H1 (cell line): ENCODE measurements around the gene CDC42EP5. TPM values are rescaled to one million over a fixed set of nuclear protein-coding genes. Genes with fewer than 3 reads are reported as not detected.

Experiments used
- CTCF ChIA-PET: fragments of 300-600 bp; sonication (Branson Sonifier 250); formaldehyde crosslinking; loops from one replicate; lab custom pipeline; 2021; ENCODE audit not compliant: partially characterized antibody; lab: Charles Lee
- POLR2A ChIA-PET: fragments of 300-600 bp; sonication (Branson Sonifier 250); formaldehyde crosslinking; loops from one replicate; lab custom pipeline; 2021; ENCODE audit warnings: inconsistent platforms; ENCODE audit not compliant: partially characterized antibody; lab: Charles Lee
- DNase-seq, 2 experiments: peaks; one replicate each; pipeline versions ENCODE4 v3.0.0 to v3.0.0-alpha.2; 2010 to 2022; ENCODE audit warnings: low spot score in 2 of 2, low read depth in 1 of 2, mixed read lengths in 1 of 2
- FAIRE-seq: peaks from 2 replicates; lab custom pipeline; 2011; peaks lifted over from hg19 to GRCh38; lab: Jason Lieb, UNC
- H2AFZ ChIP-seq: 2 replicates; pipeline ENCODE4 v1.8.1; 2012; ENCODE audit warnings: low read length, inconsistent platforms
- H2AK5ac ChIP-seq: 2 replicates; pipeline ENCODE4 v1.6.1; 2013; ENCODE audit warnings: low read depth, low read length
- H2BK120ac ChIP-seq: replicated peaks from 2 replicates; pipeline ENCODE3; 2013; ENCODE audit warnings: low read depth, low read length, inconsistent platforms
- H2BK12ac ChIP-seq: 2 replicates; pipeline ENCODE4 v1.6.1; 2013; ENCODE audit warnings: low read depth, low read length
- H2BK15ac ChIP-seq: 2 replicates; pipeline ENCODE4 v1.6.1; 2013; ENCODE audit warnings: low read length
- H2BK20ac ChIP-seq: 2 replicates; pipeline ENCODE4 v1.6.1; 2013; ENCODE audit warnings: low read length
- H2BK5ac ChIP-seq: 2 replicates; pipeline ENCODE4 v1.6.1; 2013; ENCODE audit warnings: low read depth, low read length
- H3K14ac ChIP-seq: 2 replicates; pipeline ENCODE4 v1.6.1; 2013; ENCODE audit warnings: inconsistent platforms; ENCODE audit not compliant: insufficient read length
- H3K18ac ChIP-seq: 2 replicates; pipeline ENCODE4 v1.6.1; 2013; ENCODE audit warnings: low read length; ENCODE audit errors: extremely low read depth
- H3K23ac ChIP-seq: 2 replicates; pipeline ENCODE4 v1.6.1; 2013; ENCODE audit warnings: inconsistent platforms; ENCODE audit not compliant: insufficient read length
- H3K23me2 ChIP-seq: 2 replicates; pipeline ENCODE4 v1.6.1; 2013; ENCODE audit warnings: low read depth, low read length
- H3K27ac ChIP-seq: 2 replicates; pipeline ENCODE4 v1.6.1; 2011; ENCODE audit warnings: low read depth, low read length, inconsistent platforms
- H3K27me3 ChIP-seq, 4 experiments: replicated peaks in 1 of 4; 1 replicate in 1 of 4; 2 replicates in 3 of 4; pipeline versions ENCODE4 v1.6.1 to v1.8.1; 2011 to 2013; ENCODE audit warnings: low read length in 3 of 4, mild to moderate bottlenecking in 3 of 4, inconsistent platforms in 2 of 4, mixed read lengths in 2 of 4, moderate library complexity in 1 of 4; ENCODE audit not compliant: control insufficient read depth in 3 of 4, insufficient read depth in 3 of 4; ENCODE audit errors: extremely low read depth in 1 of 4
- H3K36me3 ChIP-seq, 4 experiments: 2 replicates each; pipeline versions ENCODE4 v1.6.1 to v1.8.1; 2011 to 2013; ENCODE audit warnings: mild to moderate bottlenecking in 4 of 4, low read length in 3 of 4, moderate library complexity in 2 of 4, control low read depth in 1 of 4, inconsistent platforms in 1 of 4; ENCODE audit not compliant: insufficient read depth in 4 of 4, control insufficient read depth in 2 of 4
- H3K4ac ChIP-seq: replicated peaks from 2 replicates; pipeline ENCODE3; 2013; ENCODE audit warnings: low read length, low read depth, mixed read lengths, inconsistent platforms; ENCODE audit not compliant: insufficient read length
- H3K4me1 ChIP-seq, 4 experiments: replicated peaks in 1 of 4; 1 replicate in 1 of 4; 2 replicates in 3 of 4; pipeline versions ENCODE4 v1.6.1 to v1.8.1; 2011 to 2013; ENCODE audit warnings: low read length in 3 of 4, inconsistent platforms in 2 of 4, mixed read lengths in 1 of 4; ENCODE audit not compliant: insufficient read depth in 4 of 4, control insufficient read depth in 3 of 4
- H3K4me2 ChIP-seq, 2 experiments: 2 replicates each; pipeline versions ENCODE4 v1.6.1 to v1.8.1; 2011 to 2013; ENCODE audit warnings: low read depth in 2 of 2, low read length in 2 of 2, control low read depth in 1 of 2, inconsistent platforms in 1 of 2, mild to moderate bottlenecking in 1 of 2; ENCODE audit not compliant: insufficient read depth in 1 of 2
- H3K4me3 ChIP-seq, 4 experiments: fragments of 200-600, 300-600 bp in 1 of 4; sonication (generic), shearing (Covaris generic), sonication (Bioruptor Twin) in 1 of 4; 2 replicates each; pipeline versions ENCODE4 v1.5.1 to v1.8.1; 2011 to 2016; ENCODE audit warnings: low read length in 4 of 4, low read depth in 3 of 4, control low read depth in 2 of 4, inconsistent platforms in 2 of 4, mild to moderate bottlenecking in 2 of 4, mixed read lengths in 1 of 4, moderate library complexity in 1 of 4; ENCODE audit not compliant: insufficient read depth in 2 of 4; ENCODE audit errors: extremely low read depth in 1 of 4
- H3K56ac ChIP-seq: replicated peaks from 2 replicates; pipeline ENCODE3; 2013; ENCODE audit warnings: low read depth, mild to moderate bottlenecking, mixed read lengths, low read length, inconsistent platforms; ENCODE audit not compliant: insufficient read length
- H3K79me1 ChIP-seq: 2 replicates; pipeline ENCODE4 v1.6.1; 2013; ENCODE audit warnings: low read depth, low read length, control low read depth
- H3K79me2 ChIP-seq, 2 experiments: 2 replicates each; pipeline versions ENCODE4 v1.6.1 to v1.8.1; 2012 to 2013; ENCODE audit warnings: low read length in 2 of 2, mild to moderate bottlenecking in 2 of 2, inconsistent platforms in 1 of 2; ENCODE audit not compliant: insufficient read depth in 2 of 2, control insufficient read depth in 1 of 2
- H3K9ac ChIP-seq, 4 experiments: replicated peaks in 1 of 4; 1 replicate in 1 of 4; 2 replicates in 3 of 4; pipeline versions ENCODE4 v1.6.1 to v1.8.1; 2011 to 2013; ENCODE audit warnings: low read depth in 3 of 4, low read length in 3 of 4, control low read depth in 2 of 4, mild to moderate bottlenecking in 2 of 4, moderate library complexity in 2 of 4, inconsistent platforms in 1 of 4; ENCODE audit errors: extremely low read depth in 1 of 4
- H3K9me3 ChIP-seq, 2 experiments: 2 replicates each; pipeline versions ENCODE4 v1.6.1 to v1.8.1; 2012 to 2013; ENCODE audit warnings: mild to moderate bottlenecking in 2 of 2, moderate library complexity in 2 of 2, control low read depth in 1 of 2, inconsistent platforms in 1 of 2, low read depth in 1 of 2, low read length in 1 of 2, mixed read lengths in 1 of 2; ENCODE audit not compliant: insufficient read depth in 2 of 2
- H4K20me1 ChIP-seq, 2 experiments: replicated peaks in 1 of 2; 2 replicates each; pipeline versions ENCODE3 to v1.8.1; 2011 to 2013; ENCODE audit warnings: inconsistent platforms in 2 of 2, low read length in 2 of 2, mild to moderate bottlenecking in 1 of 2; ENCODE audit not compliant: insufficient read depth in 2 of 2, control insufficient read depth in 1 of 2
- H4K5ac ChIP-seq: 2 replicates; pipeline ENCODE4 v1.6.1; 2013; ENCODE audit warnings: low read length, low read depth, mixed read lengths, inconsistent platforms; ENCODE audit not compliant: insufficient read length
- H4K8ac ChIP-seq: 2 replicates; pipeline ENCODE4 v1.8.0; 2013; ENCODE audit warnings: mild to moderate bottlenecking, moderate library complexity, low read length, inconsistent platforms; ENCODE audit not compliant: insufficient read depth; ENCODE audit errors: extremely low read depth
- H4K91ac ChIP-seq: replicated peaks from 2 replicates; pipeline ENCODE3; 2013; ENCODE audit warnings: low read length, mixed read lengths, inconsistent platforms; ENCODE audit not compliant: insufficient read length
- EZH2 ChIP-seq: fragments of 200-600 bp; sonication (generic); IDR thresholded peaks from 2 replicates; pipeline ENCODE4 v1.7.1; 2012; ENCODE audit warnings: low read depth, mild to moderate bottlenecking, moderate library complexity, low read length, inconsistent platforms; ENCODE audit not compliant: severe bottlenecking
- HDAC2 ChIP-seq, 2 experiments: fragments of 300-600 bp in 1 of 2; sonication (generic) in 1 of 2; IDR thresholded peaks; 2 replicates each; pipeline ENCODE4 v1.6.1; 2011 to 2012; ENCODE audit warnings: low read depth in 2 of 2, low read length in 2 of 2, mild to moderate bottlenecking in 2 of 2, moderate library complexity in 2 of 2, borderline replicate concordance in 1 of 2, inconsistent platforms in 1 of 2
- WGBS, 2 experiments: shearing (Covaris generic) in 1 of 2; methylation state at CpG; one replicate each; pipeline versions ENCODE4 v1.1.6 to v1.1.7; 2013 to 2015; ENCODE audit warnings: low lambda C conversion rate in 2 of 2, mixed read lengths in 2 of 2, inconsistent platforms in 1 of 2, low coverage in 1 of 2, missing lambda C conversion rate in 1 of 2; ENCODE audit not compliant: insufficient replicate concordance in 2 of 2, insufficient coverage in 1 of 2, insufficient read length in 1 of 2; ENCODE audit errors: extremely low coverage in 1 of 2, missing lambda C conversion rate in 1 of 2; 5-methylcytosine and 5-hydroxymethylcytosine counted together
- polyA plus RNA-seq, 7 experiments: library from polyadenylated mRNA; depleted of rRNA in 3 of 7; stranded (reverse) in 5 of 7; unstranded in 2 of 7; fragments of >200 nt in 5 of 7; fragments of 200-250 nt in 2 of 7; gene quantifications; 1 replicate in 5 of 7; 2 replicates in 1 of 7; 4 replicates in 1 of 7; pipeline versions ENCODE4 v1.2.1 to v1.2.3, GENCODE V29; 2011 to 2013; ENCODE audit warnings: missing spikeins in 2 of 7, mixed read lengths in 2 of 7
- total RNA-seq: library from RNA; stranded (reverse); fragmentation: NEBNext Ultra II Directional; extraction: Animal tissue kit (Norgen Biotek cat#: 25700); gene quantifications from 2 replicates; pipeline ENCODE4 v1.2.1, GENCODE V29; 2021

CDC42EP5 gene
- total and polyA plus RNA-seq, 2 of the 8 experiments (the other 6 are each of a cell fraction or from before 2014, with no cell fraction given) = 1.8 to 2.1 TPM

- H3K4me2 ChIP-seq = peak overlapping the region in 1 of 2 experiments; percentile 11; a peak in 1 of 4 replicates
- ChIA-PET POLR2A (interaction anchor here (0.8 to 13.5 kb wide), 12 partner anchors 9 to 229 kb away, joined by 3 to 133 read pairs (median 4); partner anchors contain the start of genes LENG8 and TTYH1), CTCF (interaction anchor here (0.6 to 7.4 kb wide), 10 partner anchors 8 to 1706 kb away, joined by 3 to 109 read pairs (median 12); partner anchors contain the start of gene LENG8)
- no peaks in the 10 kb centered on the region for H3K79me2 ChIP-seq
- H3K36me3 ChIP-seq = peaks cover 0 to 6% (median 0%) of the 10 kb centered on the region in 4 experiments; a peak in 1 of 8 replicates
- H3K4ac ChIP-seq = no peak overlapping the region
- H3K56ac ChIP-seq = no peak overlapping the region
- no peak overlapping the region for H3K9ac ChIP-seq
- no peaks in the 10 kb centered on the region for H3K9me3 ChIP-seq
- no peak for DNase-seq
- H4K8ac ChIP-seq = no peak overlapping the region
- H4K20me1 ChIP-seq = peaks cover 11 to 20% of the 10 kb centered on the region in 2 experiments
- 0 out of 2 replicates have a peak overlapping the region, but pooled peaks have one; percentile 83 for H3K18ac ChIP-seq
- H3K79me1 ChIP-seq = peaks cover 7% of the 10 kb centered on the region; the same call in 1 of the 2 replicates
- no peak overlapping the region for H4K91ac ChIP-seq
- 0 out of 2 replicates have a peak overlapping the region, but pooled peaks have one; percentile 81 for H2BK5ac ChIP-seq
- H3K27me3 ChIP-seq = peaks cover 0 to 2% (median 0%) of the 10 kb centered on the region in 4 experiments; a peak in 1 of 7 replicates
- H2BK15ac ChIP-seq = no peak overlapping the region
- no peak overlapping the region for H3K14ac ChIP-seq
- no peak overlapping the region for H3K27ac ChIP-seq
- H2AFZ ChIP-seq = no peak overlapping the region
- 0 out of 2 replicates have a peak overlapping the region, but pooled peaks have one; percentile 84 for H2BK12ac ChIP-seq
- 76% methylated on average over 9 of the region's 10 CpGs; no CpG with 5 or more reads in 1 of the 2 experiments for WGBS, 2 experiments
- 0 out of 2 replicates have a peak overlapping the region, but pooled peaks have one; percentile 61 for H2BK20ac ChIP-seq
- peak overlapping the region in 1 of 4 experiments; percentile 20; a peak in 1 of 8 replicates for H3K4me3 ChIP-seq
- H2BK120ac ChIP-seq = no peak overlapping the region
- H2AK5ac ChIP-seq = no peak overlapping the region
- H3K23me2 ChIP-seq = peaks cover 1% of the 10 kb centered on the region; the same call in 1 of the 2 replicates
- H3K4me1 ChIP-seq = peaks cover 0 to 27% (median 20%) of the 10 kb centered on the region in 4 experiments; a peak in 6 of 7 replicates
- no peak overlapping the region for H4K5ac ChIP-seq
- H3K23ac ChIP-seq = no peak overlapping the region
- no peak for FAIRE-seq
- TF ChIP-seq HDAC2 (IDR thresholded peaks at IDR 0.05; ENCODE audit: borderline replicate concordance in 1 of 2, low read depth in 2 of 2, low read length in 2 of 2) (no peak), EZH2 (no peak)
Measured at GRCh38 chr19:54436628-54437252, 36.4 kb downstream of the CDC42EP5 start.
